ENCODE data around the gene NOL11. TPM values are rescaled to one million over a fixed set of nuclear protein-coding genes. Genes with fewer than 3 reads are reported as not detected.

NOL11 gene
- total RNA-seq, 4 donors from 2014 or later = 31.8 to 68.7 (median 43.4) TPM

GRCh38 chr17:67729903-67730302 is 12.2 kb downstream of the NOL11 start:
- no peaks in the 10 kb centered on the region for H3K9me3 ChIP-seq
- H3K4me1 ChIP-seq = no peaks in the 10 kb centered on the region
- no peak overlapping the region for H3K27ac ChIP-seq
- H3K4me3 ChIP-seq = no peak overlapping the region
- H3K36me3 ChIP-seq = no peaks in the 10 kb centered on the region
- intact Hi-C loops (cut with DNase I; ENCODE audit: low total_unique reads) = no loop called here
- no peak for TF ChIP-seq POLR2A (IDR thresholded peaks at IDR 0.05)
- TF ChIP-seq CTCF (IDR thresholded peaks at IDR 0.05) = no peak
- DNase-seq = no peak
- H3K27me3 ChIP-seq = no peaks in the 10 kb centered on the region

- Histone ChIP-seq H3K36me3 (no peaks in the 10 kb centered on the region), H3K4me1 (no peaks in the 10 kb centered on the region), H3K4me3 (no peak overlapping the region), H3K27ac (no peak overlapping the region), H3K27me3 (no peaks in the 10 kb centered on the region), H3K9me3 (no peaks in the 10 kb centered on the region)
- TF ChIP-seq CTCF (IDR thresholded peaks at IDR 0.05) (no peak), POLR2A (IDR thresholded peaks at IDR 0.05) (no peak)
- intact Hi-C loops (cut with DNase I; ENCODE audit: low total_unique reads) = no loop called here
- no peak for DNase-seq
Observed at GRCh38 chr17:67730731-67731130, 13.0 kb downstream of the NOL11 start.

- Histone ChIP-seq H3K27me3 (no peaks in the 10 kb centered on the region), H3K4me1 (no peaks in the 10 kb centered on the region), H3K36me3 (no peaks in the 10 kb centered on the region), H3K27ac (no peak overlapping the region), H3K9me3 (no peaks in the 10 kb centered on the region), H3K4me3 (no peak overlapping the region)
- TF ChIP-seq CTCF (IDR thresholded peaks at IDR 0.05) (no peak), POLR2A (IDR thresholded peaks at IDR 0.05) (no peak)
- intact Hi-C loops (cut with DNase I; ENCODE audit: low total_unique reads) = no loop called here
- DNase-seq = no peak
Observed at GRCh38 chr17:67733449-67733848, 15.7 kb downstream of the NOL11 start.

GRCh38 chr17:67737145-67737544 is 19.4 kb downstream of the NOL11 start:
- Histone ChIP-seq H3K4me1 (no peaks in the 10 kb centered on the region), H3K27ac (no peak overlapping the region), H3K27me3 (no peaks in the 10 kb centered on the region), H3K36me3 (no peaks in the 10 kb centered on the region), H3K4me3 (no peak overlapping the region), H3K9me3 (no peaks in the 10 kb centered on the region)
- intact Hi-C loops (cut with DNase I; ENCODE audit: low total_unique reads) = no loop called here
- DNase-seq = no peak
- TF ChIP-seq CTCF (IDR thresholded peaks at IDR 0.05) (no peak), POLR2A (IDR thresholded peaks at IDR 0.05) (no peak)

GRCh38 chr17:67742025-67742424 is 24.3 kb downstream of the NOL11 start:
- Histone ChIP-seq H3K27ac (no peak overlapping the region), H3K36me3 (no peaks in the 10 kb centered on the region), H3K4me1 (no peaks in the 10 kb centered on the region), H3K4me3 (no peak overlapping the region), H3K9me3 (no peaks in the 10 kb centered on the region), H3K27me3 (no peaks in the 10 kb centered on the region)
- TF ChIP-seq POLR2A (IDR thresholded peaks at IDR 0.05) = no peak
- no peak for TF ChIP-seq CTCF (IDR thresholded peaks at IDR 0.05)
- intact Hi-C loops (cut with DNase I; ENCODE audit: low total_unique reads) = no loop called here
- DNase-seq = no peak
